Cerebellar nuclear complex (tissue), 1 donor: ENCODE measurements around the gene SUPT20HL1.
"Not testable (repeated sequence)": the region's sequence is repeated elsewhere in the genome, so short reads cannot be mapped to it uniquely, and the experiment has no call there.

ENCODE experiments used
- DNase-seq, 2 experiments: peaks; one replicate each; lab custom pipeline; 2025; lab: John Stamatoyannopoulos, UW

SUPT20HL1 gene

GRCh38 chrX:24360272-24360671 lies at the start of gene SUPT20HL1:
Gene SUPT20HL1 (plus strand): TSS chrX:24360639. CDS start chrX:24362761, 2,122 bp downstream.
- DNase-seq, result no peak

DNA sequence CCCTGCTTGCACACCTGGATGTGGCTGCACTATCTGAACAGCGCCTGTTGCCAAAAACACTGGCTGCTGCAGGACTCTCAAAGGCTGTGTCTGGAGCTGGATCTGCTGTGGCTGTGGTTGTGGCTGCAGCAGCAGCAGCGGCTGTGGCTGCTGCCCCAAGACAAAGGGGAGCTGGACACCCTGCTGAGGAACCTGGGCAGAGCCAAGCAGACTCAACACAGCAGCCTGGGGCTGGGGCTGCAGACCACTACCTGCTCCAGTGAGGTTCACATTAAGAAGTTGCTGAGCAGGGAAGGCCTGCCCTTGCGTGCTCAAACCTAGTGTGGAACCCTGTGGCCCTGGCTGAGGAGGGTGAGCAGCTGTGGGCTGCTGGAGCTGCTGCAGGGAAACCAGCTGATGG lies 49.5 kb upstream of the SUPT20HL1 start:
- not testable (repeated sequence) for DNase-seq

DNA sequence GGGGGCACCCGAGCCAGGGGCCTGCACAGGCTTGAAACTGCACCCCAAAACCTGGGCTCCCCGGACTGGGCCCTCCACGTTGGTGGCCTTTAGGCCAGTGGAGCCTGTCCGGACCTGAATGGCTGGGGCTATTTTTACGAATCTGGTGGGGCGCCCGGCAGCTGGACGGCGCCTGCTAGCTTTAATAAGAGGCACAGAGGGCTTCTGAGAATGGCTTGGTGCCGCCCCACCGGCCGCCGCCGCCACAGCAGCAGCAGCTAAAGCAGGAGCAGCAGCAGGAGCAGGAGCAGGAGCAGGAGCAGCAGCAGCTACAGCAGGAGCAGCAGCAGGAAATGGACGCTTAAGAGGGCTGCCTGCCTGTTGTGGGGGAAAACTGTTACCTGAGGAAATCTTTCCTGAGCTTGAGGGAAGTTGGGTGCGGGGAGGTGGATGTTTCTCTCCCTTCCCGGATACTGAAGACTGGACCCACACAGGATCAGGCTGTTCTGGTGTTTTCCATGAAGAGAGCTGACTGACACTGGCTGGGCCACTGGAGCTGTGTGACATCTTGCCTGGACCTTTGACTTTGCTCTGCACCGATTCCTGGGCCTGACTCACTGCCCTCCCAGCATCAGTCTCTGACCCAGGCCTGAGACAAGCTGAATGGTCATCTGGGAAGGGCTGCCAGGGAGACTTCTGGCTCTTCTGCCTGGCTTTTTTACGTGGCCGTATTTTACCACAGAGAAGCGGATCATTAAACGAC lies 48.8 kb upstream of the SUPT20HL1 start:
- not testable (repeated sequence) for DNase-seq

GRCh38 chrX:24312249-24312607 lies 48.2 kb upstream of the SUPT20HL1 start:
- not testable (repeated sequence) for DNase-seq

DNA sequence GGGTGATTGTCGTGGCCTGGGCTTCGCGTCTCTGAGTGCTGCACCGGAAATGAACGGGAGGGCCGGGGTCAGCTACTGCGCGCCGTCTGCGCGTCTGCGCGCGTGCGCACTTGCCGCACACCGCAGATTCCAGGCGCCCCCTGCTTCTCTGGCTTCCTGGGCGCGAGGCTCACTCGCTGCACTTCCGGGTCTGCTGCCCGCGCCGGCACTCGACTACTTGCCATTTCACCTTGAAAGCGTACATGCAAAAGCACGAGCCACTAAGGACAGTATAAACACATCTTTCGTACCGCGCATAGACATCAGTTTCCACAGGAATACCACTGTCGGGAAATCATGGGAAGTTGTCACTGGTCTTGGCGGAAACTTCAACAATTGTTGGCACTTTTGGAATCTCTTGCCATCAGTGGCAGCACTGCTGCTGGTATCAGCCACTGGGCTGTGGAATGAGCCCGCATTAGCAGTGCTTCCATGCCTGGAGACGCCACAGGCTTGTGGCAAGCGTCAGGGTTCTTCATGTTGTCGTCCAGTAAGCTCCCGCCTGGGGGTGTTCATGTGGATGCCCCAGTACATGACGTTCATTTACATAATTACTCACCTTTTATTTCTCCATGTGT lies 46.3 kb upstream of the SUPT20HL1 start, which contains the start of gene SUPT20HL2:
Gene SUPT20HL2, minus strand, starts transcription at position 51 of the 617 bp plus-strand sequence. CDS start 754 bp downstream, outside the sequence.
- DNase-seq, result no peak

GRCh38 chrX:24316111-24316510 lies 44.3 kb upstream of the SUPT20HL1 start:
- DNase-seq, result no peak

- no peak for DNase-seq
Measured at GRCh38 chrX:24317567-24317966, 42.9 kb upstream of the SUPT20HL1 start.

- no peak for DNase-seq
Measured at GRCh38 chrX:24321741-24322395, 38.6 kb upstream of the SUPT20HL1 start.

GRCh38 chrX:24325231-24325630 lies 35.2 kb upstream of the SUPT20HL1 start:
- DNase-seq, result no peak

DNA sequence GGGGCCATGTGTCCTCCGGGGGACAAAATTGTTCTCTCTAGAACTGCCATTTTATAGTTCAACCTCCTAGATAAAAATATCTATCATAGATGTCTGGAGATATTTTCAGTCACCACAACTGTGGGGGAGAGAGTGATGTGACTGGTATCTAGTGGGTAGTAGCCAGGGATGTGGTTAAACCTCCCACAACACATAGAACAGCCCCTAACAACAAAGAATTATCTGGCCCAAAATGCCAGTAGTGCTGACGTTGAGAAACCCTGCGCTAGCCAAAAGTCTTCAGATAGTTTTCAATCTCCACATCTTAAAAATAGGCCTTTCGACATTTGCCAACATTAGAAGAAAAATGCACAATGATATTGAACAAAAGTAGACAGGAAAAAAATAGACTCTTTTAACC lies 27.6 kb upstream of the SUPT20HL1 start:
- DNase-seq, result no peak

DNA sequence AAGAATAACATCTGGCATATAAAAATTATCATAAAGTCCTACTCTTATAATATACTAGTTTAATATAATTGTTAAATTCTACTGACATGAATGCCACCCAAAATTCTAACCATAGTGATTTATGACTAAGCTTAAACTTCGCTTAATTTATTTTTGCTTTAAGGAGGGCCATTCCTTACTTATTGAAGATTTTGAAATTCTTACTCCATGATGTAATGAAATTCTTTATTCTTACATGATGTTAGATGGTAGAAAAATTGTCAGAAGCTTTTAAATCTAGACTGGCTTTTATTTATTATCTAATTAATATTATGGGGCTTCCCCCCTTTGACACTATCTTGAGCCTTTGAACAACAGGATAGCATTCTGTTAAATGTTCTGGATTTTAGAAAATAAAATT lies 27.1 kb upstream of the SUPT20HL1 start:
- DNase-seq, result no peak

DNA sequence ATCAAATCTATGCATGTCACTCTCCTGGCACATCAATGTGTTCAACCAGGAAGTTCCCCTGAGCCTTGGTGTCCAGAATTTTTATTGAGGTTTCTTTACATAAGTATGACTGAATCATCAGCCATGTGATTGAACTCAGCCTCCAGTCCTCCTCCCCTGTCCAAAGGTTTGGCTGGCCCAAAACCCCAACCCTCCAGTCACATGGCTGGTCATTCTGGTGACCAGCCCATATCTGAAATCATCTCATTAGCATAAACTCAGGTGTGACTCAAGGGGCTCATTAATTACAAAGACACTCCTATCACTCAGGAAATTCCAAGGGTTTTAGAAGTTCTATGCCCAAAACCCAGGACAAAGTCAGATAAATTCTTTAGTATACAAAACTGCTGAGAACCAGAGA lies 26.0 kb upstream of the SUPT20HL1 start:
- no peak for DNase-seq

DNA sequence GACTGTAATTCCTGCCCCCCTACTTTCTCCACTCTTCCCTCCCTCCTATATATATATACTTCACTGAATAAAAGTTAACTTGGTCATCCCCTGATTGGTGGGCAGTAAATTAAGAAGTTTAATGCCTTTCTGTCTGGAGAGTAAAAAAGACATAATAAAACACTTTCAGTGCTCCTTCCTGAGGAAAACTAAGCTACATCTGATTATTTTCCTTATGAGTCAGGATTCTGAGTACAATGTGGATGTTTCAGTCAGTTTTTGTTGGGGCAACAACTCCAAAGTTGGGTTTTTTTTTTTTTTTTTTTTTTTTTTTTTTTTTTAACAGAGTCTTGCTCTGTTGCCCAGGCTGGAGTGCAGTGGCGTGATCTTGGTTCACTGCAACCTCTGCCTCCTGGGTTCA lies 24.6 kb upstream of the SUPT20HL1 start:
- DNase-seq, result no peak

DNA sequence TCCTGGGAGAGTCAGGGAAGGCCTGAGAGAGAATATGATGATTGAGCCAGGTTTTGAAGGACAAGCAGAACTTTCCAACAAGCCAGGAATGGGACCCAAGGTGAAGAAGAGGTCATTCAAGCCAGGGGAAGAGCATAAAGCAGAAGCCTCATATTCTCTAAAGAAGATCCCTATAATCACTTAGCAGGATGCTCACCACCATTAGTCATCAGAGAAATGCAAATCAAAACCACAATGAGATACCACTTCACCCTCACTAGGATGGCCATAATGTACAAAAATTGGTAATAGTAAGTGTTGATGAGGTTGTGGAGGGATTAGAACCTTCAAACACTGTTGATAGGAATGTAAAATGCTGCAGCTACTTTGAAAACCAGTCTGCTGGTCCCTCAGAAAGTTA lies 20.5 kb upstream of the SUPT20HL1 start:
- no peak for DNase-seq

DNA sequence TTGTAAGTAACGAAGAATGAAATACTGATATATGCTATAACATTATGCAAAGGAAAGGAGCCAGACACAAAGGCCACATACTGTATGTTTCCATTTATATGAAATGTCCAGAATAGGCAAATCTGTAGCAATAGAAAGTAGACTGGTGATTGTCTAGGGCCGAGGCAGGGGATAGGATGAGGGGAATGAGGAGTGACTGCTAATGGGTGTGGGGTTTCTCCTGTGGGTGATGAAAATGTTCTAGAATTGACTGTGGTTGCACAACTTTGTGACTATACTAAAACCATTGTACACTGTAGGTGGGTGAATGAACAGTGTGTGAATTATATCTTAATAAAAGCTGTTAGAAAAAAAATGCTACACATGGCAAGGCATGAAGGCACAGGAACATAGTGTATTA lies 19.9 kb upstream of the SUPT20HL1 start:
- DNase-seq, result no peak

DNA sequence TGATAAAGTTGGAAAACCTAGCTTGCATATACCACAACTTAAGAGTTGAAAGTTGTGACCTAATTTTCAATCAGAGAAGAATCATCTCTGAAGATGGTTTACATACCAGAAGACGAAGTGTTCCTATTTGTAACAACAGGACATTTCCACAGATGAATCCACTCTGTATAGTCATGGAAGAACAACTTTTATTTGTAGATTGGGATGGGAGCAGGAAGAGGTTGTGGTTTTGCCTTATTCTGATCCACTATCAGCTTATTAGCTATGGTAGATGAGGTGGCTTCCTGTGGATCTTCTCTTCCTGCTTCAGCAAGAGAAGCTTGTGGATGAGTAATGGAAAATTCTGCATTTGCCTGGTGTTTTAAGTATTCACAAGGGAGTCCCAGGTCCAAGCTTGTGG lies 18.6 kb upstream of the SUPT20HL1 start:
- DNase-seq, result no peak

GRCh38 chrX:24343719-24344118 lies 16.7 kb upstream of the SUPT20HL1 start:
- no peak for DNase-seq

DNA sequence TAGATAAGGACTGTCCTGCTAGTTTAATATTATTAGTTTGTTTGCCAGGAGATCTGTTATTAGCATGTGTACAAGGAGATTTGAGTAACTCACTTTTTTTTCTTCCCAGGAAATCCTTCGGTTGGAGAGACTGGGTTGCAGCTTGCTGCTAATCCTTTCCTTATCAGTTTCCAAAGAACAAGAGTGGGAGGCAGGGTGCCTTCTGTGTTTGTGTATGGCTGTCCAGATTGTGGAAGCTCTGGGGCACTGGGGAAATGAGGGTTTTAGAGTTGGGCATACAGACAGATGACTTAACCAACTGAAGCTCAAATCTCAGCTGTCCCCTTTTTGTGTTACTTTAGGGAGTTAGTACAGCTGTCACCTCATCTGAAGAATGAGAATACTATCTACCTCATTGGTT lies 12.6 kb upstream of the SUPT20HL1 start:
- no peak for DNase-seq

DNA sequence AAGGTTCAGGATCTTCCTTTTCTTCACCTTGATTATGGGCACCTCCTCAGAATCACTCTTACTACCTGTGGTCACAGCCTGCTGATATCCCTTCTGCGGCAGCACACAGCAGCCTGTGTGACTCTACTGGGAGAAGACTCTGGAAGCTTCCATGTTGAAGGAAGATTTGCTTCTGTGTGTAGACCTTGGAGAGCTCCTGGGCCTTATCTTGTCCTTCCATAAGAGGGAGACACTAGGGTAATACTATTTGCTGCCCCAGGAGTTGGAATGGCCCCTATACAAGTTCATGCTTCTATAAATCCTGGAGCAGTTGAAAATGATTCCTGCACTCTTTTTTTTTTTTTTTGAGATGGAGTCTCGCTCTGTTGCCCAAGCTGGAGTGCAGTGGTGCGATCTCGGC lies 10.2 kb upstream of the SUPT20HL1 start:
- no peak for DNase-seq

- no peak for DNase-seq
Measured at GRCh38 chrX:24355095-24355494, 5.3 kb upstream of the SUPT20HL1 start.

GRCh38 chrX:24357106-24357505 lies 3.3 kb upstream of the SUPT20HL1 start:
- no peak for DNase-seq

- not testable (repeated sequence) for DNase-seq
Measured at GRCh38 chrX:24362089-24362745, 1.8 kb downstream of the SUPT20HL1 start.
